Heart right ventricle (tissue), 16 donors: Measurements from ENCODE around the gene RCC1. TPM values are rescaled to one million over a fixed set of nuclear protein-coding genes. Genes with fewer than 3 reads are reported as not detected.

Source experiments
- ATAC-seq, 8 donors: fragments of 200-7000 bp; cut with Tn5 transposase; one replicate each; pipeline ENCODE4 v1.9.1; 2020; ENCODE audit warnings: mild to moderate bottlenecking in 8 of 8, moderate library complexity in 8 of 8, moderate number of reproducible peaks in 1 of 8
- DNase-seq, 2 donors: peaks; one replicate each; pipeline ENCODE4 v3.0.0-alpha.2; 2020
- H3K27ac ChIP-seq, 10 donors: fragments of 200-600 bp; sonication (generic) in 2 of 10; one replicate each; pipeline versions ENCODE4 v1.5.0 to v1.8.0; 2020 to 2022; ENCODE audit warnings: mild to moderate bottlenecking in 3 of 10
- H3K27me3 ChIP-seq, 7 donors: fragments of 200-600 bp; one replicate each; pipeline ENCODE4 v1.8.0; 2021 to 2022; ENCODE audit warnings: mild to moderate bottlenecking in 2 of 7
- H3K36me3 ChIP-seq, 9 donors: fragments of 200-600 bp; sonication (generic) in 1 of 9; one replicate each; pipeline versions ENCODE4 v1.5.0 to v1.8.0; 2020 to 2022; ENCODE audit warnings: mild to moderate bottlenecking in 2 of 9
- H3K4me1 ChIP-seq, 9 donors: fragments of 200-600 bp; sonication (generic) in 1 of 9; one replicate each; pipeline versions ENCODE4 v1.5.0 to v1.8.0; 2020 to 2022; ENCODE audit warnings: mild to moderate bottlenecking in 4 of 9
- H3K4me3 ChIP-seq, 10 donors: fragments of 200-600 bp; sonication (generic) in 2 of 10; one replicate each; pipeline versions ENCODE4 v1.5.0 to v1.8.0; 2020 to 2022; ENCODE audit warnings: mild to moderate bottlenecking in 7 of 10, moderate library complexity in 2 of 10
- H3K9me3 ChIP-seq, 11 donors: fragments of 200-600 bp in 10 of 11; sonication (generic) in 2 of 11; one replicate each; pipeline versions ENCODE4 v1.5.0 to v1.8.0; 2013 to 2022; ENCODE audit warnings: mild to moderate bottlenecking in 2 of 11, control low read depth in 1 of 11, moderate library complexity in 1 of 11
- WGBS, 2 donors: extraction: QIAGEN DNeasy Blood & Tissue Kit; methylation state at CpG; one replicate each; pipeline ENCODE4 v1.1.7; 2013; ENCODE audit warnings: inconsistent platforms in 1 of 2; 5-methylcytosine and 5-hydroxymethylcytosine counted together
- intact Hi-C, 10 donors: fragments of 100-400 bp; cut with DNase I; formaldehyde crosslinking; loops; one replicate each; pipeline versions ENCODE4 v1.11.1 to v1.14.2; 2022
- polyA plus RNA-seq, 2 donors: library from polyadenylated mRNA; stranded (reverse); fragments of 200-250 nt; gene quantifications; one replicate each; pipeline ENCODE4 v1.2.3, GENCODE V29; 2013
- total RNA-seq, 10 donors: library from RNA; stranded (reverse); fragmentation: NEBNext Ultra II Directional in 3 of 10; extraction: Animal tissue kit (Norgen Biotek cat#: 25700) in 3 of 10; gene quantifications; one replicate each; pipeline versions ENCODE4 v1.2.1 to v1.2.4, GENCODE V29; 2021 to 2023
- TF ChIP-seq, protein P1 (sequence below), 9 donors: fragments of 200-600 bp; sonication (generic) in 2 of 9; IDR thresholded peaks; one replicate each; pipeline versions ENCODE4 v1.5.0 to v1.8.0; 2021 to 2022; ENCODE audit warnings: antibody characterized with exemption in 9 of 9, mild to moderate bottlenecking in 5 of 9, moderate library complexity in 1 of 9
- donor health status: Arrhythmogenic right ventricular cardiomyopathy.
- donor health status: ischemic (EF 13 %, LVEDD 7.1; RV severe dilation, severe dysfunction).
- donor health status: healthy with polysubstance abuse.
- donor health status: DM: no; HTN: yes; CAD: no.
- donor health status: DM: no; HTN: no; CAD: no.
- donor health status: ischemic (EF 25% LVEDD 6.9; RV normal size, moderate dysfunction).
- donor health status: ischemic (EF 25% LVEDD 5.7; RV mildly dilated, moderate dysfunction).
- donor health status: healthy.
- donor health status: DM: yes; HTN: yes; CAD: no.
- donor health status: Ischemic cardiomyopathy.
- donor health status: ischemic (EF 35%, LVEDD 5.7; RV mildly dilated, moderate dysfunction).
- donor health status: nonischemic (EF 11% LVEDD 7.7; RV severe dilation, severe dysfunction).
- donor health status: DM: yes; HTN: yes; CAD: no.
- donor health status: PGD.
- donor health status: ischemic (EF 29% LVEDD 5.4; RV normal size, mild dysfunction).
- donor health status: nonischemic (EF 23%, LVEDD 6.1; RV moderate dilation, normal function).

The RCC1 gene
- total and polyA plus RNA-seq, 12 donors = 2.3 to 17.8 (median 4.1) TPM

DNA sequence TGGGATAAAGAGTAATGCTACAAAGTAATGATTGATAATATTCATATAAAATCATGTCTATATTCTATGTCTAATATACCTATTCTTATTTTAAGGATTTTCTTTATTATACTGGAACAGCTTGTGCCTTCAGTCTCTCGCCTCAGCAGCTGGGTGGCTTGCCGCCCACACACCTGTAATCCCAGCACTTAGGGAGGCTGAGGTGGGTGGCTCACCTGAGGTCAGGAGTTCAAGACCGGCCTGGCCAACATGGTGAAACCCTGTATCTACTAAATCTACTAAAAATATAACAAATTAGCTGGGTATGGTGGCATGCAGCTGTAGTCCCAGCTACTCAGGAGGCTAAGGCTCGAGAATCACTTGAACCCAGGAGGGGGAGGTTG is 39.4 kb downstream of the RCC1 start:
- Histone ChIP-seq H3K36me3 (no peaks in the 10 kb centered on the region), H3K9me3 (no peaks in the 10 kb centered on the region), H3K27ac (no peak overlapping the region), H3K4me1 (no peaks in the 10 kb centered on the region), H3K27me3 (no peaks in the 10 kb centered on the region), H3K4me3 (no peak overlapping the region)
- intact Hi-C loops = no loop called here
- TF ChIP-seq, protein P1, sequence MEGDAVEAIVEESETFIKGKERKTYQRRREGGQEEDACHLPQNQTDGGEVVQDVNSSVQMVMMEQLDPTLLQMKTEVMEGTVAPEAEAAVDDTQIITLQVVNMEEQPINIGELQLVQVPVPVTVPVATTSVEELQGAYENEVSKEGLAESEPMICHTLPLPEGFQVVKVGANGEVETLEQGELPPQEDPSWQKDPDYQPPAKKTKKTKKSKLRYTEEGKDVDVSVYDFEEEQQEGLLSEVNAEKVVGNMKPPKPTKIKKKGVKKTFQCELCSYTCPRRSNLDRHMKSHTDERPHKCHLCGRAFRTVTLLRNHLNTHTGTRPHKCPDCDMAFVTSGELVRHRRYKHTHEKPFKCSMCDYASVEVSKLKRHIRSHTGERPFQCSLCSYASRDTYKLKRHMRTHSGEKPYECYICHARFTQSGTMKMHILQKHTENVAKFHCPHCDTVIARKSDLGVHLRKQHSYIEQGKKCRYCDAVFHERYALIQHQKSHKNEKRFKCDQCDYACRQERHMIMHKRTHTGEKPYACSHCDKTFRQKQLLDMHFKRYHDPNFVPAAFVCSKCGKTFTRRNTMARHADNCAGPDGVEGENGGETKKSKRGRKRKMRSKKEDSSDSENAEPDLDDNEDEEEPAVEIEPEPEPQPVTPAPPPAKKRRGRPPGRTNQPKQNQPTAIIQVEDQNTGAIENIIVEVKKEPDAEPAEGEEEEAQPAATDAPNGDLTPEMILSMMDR (IDR thresholded peaks at IDR 0.05) = no peak
- WGBS, 2 donors = 93 to 100% methylated on average over 4 of the region's 4 CpGs
- DNase-seq = no peak
- no peak for ATAC-seq

DNA sequence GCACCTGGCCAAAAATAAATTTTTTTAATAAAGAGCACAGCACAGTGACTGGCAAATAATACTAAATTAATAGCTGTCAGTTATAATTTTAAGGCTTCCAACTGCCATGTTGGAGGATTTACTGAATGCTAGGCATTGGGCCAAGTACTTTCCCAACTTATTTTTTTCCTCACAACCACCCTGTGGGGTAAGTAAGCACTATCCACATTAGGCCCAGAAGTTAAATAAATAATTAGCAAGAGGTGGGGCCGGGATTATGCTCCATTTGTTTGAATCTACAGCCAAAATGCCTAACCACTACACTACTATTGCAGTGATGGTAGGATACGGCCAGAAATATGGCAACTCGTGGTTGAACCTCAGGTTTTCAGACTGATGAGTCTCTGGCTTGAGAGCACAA is 42.5 kb downstream of the RCC1 start:
- Histone ChIP-seq H3K36me3 (no peaks in the 10 kb centered on the region), H3K9me3 (no peaks in the 10 kb centered on the region), H3K27ac (no peak overlapping the region), H3K4me1 (peaks cover 0 to 6% (median under 1%) of the 10 kb centered on the region in 9 donors), H3K27me3 (no peaks in the 10 kb centered on the region), H3K4me3 (no peak overlapping the region)
- TF ChIP-seq, protein P1 (IDR thresholded peaks at IDR 0.05) = no peak
- intact Hi-C loops = no loop called here
- DNase-seq (no peak), ATAC-seq (no peak)
- 86 to 93% methylated on average over 3 of the region's 3 CpGs for WGBS, 2 donors

DNA sequence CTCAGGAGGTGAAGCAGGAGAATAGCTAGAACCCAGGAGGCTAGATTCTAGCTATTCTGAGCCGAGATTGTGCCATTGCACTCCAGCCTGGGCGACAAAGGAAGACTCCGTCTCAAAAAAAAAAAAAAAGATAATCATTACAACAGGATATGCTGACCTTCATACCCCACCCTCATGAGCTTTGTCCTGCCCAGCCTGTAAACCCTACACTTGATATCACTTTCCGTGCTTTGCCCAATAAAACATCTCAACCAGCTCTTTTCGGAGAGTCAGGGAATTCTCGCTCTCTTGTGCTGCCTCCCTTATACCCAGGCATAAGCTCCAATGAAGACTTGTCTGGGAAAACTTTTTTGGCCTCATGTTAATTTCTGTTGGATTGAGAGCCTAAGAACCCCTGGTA is 45.5 kb downstream of the RCC1 start:
- intact Hi-C loops = loop anchor here in 4 of 10 donors (5.0 to 10.0 kb wide), 3 partner anchors 34 to 53 kb away; partner anchors contain the start of gene RCC1 (in 1 of the 4)
- whole genome bisulfite sequencing, 2 donors = 85 to 86% methylated on average over 6 of the region's 6 CpGs
- DNase-seq = no peak
- TF ChIP-seq, protein P1 (IDR thresholded peaks at IDR 0.05) = no peak
- peaks cover 0 to 25% (median 10%) of the 10 kb centered on the region in 9 donors for H3K4me1 ChIP-seq
- H3K27ac ChIP-seq = no peak overlapping the region
- no peaks in the 10 kb centered on the region for H3K27me3 ChIP-seq
- no peaks in the 10 kb centered on the region for H3K9me3 ChIP-seq
- H3K36me3 ChIP-seq = peaks cover 0 to 26% (median 3%) of the 10 kb centered on the region in 9 donors
- H3K4me3 ChIP-seq = no peak overlapping the region
- no peak for ATAC-seq

DNA sequence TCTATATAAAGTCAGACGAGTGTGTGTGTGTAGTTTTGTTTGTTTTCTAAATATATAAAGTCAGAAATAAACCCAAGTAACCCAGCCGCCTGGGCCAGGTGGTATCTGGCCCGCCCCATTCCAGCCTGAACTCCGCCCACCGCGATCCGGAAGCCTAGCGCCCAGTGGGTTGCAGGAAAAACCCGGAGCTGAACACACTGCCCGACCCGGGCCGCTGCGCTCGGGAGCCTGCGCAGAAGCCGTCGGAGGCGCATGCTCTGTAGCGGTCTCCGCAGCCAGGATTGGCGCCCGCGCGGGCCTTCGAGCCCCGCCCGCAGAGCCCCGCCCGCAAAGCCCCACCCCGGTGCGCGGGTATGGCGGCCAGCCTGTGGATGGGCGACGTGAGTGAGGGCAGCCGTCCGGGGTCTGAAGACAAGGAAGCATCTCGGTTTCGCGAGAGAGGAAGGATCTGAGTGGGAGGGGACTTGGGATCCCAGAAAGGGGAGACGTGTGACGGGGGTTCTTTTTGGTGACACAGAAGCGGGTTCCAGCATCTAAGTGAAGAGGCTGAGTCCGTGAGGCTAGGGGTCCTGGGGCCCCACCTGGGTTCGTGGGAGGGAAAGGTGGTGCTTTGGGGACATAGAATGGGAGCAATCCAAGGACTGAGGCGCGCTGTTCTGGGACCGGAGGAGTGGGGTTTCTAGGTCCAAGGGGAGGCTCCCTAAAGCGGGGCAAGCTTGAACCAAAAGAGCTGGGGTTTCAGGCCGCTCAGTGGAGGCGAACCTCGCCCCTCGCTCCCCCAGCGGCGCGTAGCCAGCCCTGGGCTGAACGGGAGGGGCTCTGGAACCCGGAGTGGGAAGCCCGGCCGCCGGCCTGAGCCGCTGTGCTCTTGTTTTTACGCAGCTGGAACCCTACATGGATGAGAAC is 47.2 kb downstream of the RCC1 start, which contains the start of gene TRNAU1AP:
TSS of gene TRNAU1AP (plus strand) at position 328 of the 906 bp plus-strand sequence. CDS start at position 354, 26 bp downstream.
- Histone ChIP-seq H3K27me3 (no peaks in the 10 kb centered on the region), H3K36me3 (peaks cover 0 to 40% (median 12%) of the 10 kb centered on the region in 9 donors), H3K27ac (peak within 1 kb of the TSS; percentile 43 to 92 (median 86)), H3K4me3 (peak within 1 kb of the TSS; percentile 66 to 96 (median 88)), H3K9me3 (no peaks in the 10 kb centered on the region), H3K4me1 (peaks cover 0 to 25% (median 10%) of the 10 kb centered on the region in 9 donors)
- intact Hi-C loops = loop anchor here in 6 of 10 donors (1.0 to 10.0 kb wide), 6 partner anchors 28 to 184 kb away; partner anchors contain the start of genes RCC1 (in 2 of the 6) and PHACTR4 (in 1 of the 6)
- TF ChIP-seq, protein P1 (IDR thresholded peaks at IDR 0.05) = peak in 1 of 9 donors; percentile 3
- DNase-seq = peak; percentile 97
- WGBS, 2 donors = 0% methylated on average over 63 of the region's 63 CpGs
- ATAC-seq = peak; percentile 98 to 99 (median 99)
